ENCODE data around the gene ARAP3.
"Not testable (repeated sequence)": the region's sequence is repeated elsewhere in the genome, so short reads cannot be mapped to it uniquely, and the experiment has no call there.

Gene ARAP3

GRCh38 chr5:141681695-141682641 is at the start of gene ARAP3:
ARAP3 (minus strand) TSS chr5:141682230; CDS start chr5:141680486, 1,744 bp downstream.
- no peak for DNase-seq

GRCh38 chr5:141729387-141730006 is 47.5 kb upstream of the ARAP3 start:
- no peak for DNase-seq

- DNase-seq = no peak
These were observed 43.9 kb upstream of the ARAP3 start for GRCh38 chr5:141725891-141726290.

GRCh38 chr5:141725174-141725573 is 43.1 kb upstream of the ARAP3 start:
- not testable (repeated sequence) for DNase-seq

GRCh38 chr5:141722266-141722665 is 40.2 kb upstream of the ARAP3 start:
- DNase-seq = no peak

GRCh38 chr5:141717043-141717442 is 35.0 kb upstream of the ARAP3 start:
- DNase-seq = no peak

- DNase-seq = no peak
These were observed 34.4 kb upstream of the ARAP3 start for GRCh38 chr5:141716468-141716867.

GRCh38 chr5:141716009-141716408 is 34.0 kb upstream of the ARAP3 start:
- DNase-seq = peak; percentile 8

GRCh38 chr5:141715346-141715905 is 33.4 kb upstream of the ARAP3 start:
- DNase-seq = peak; percentile 33

GRCh38 chr5:141714542-141715310 is 32.7 kb upstream of the ARAP3 start:
- no peak for DNase-seq

- no peak for DNase-seq
These were observed 31.7 kb upstream of the ARAP3 start for GRCh38 chr5:141713616-141714309.

GRCh38 chr5:141711687-141712086 is 29.7 kb upstream of the ARAP3 start:
- no peak for DNase-seq

GRCh38 chr5:141709699-141710267 is 27.8 kb upstream of the ARAP3 start:
- DNase-seq = no peak

- DNase-seq = no peak
These were observed 26.0 kb upstream of the ARAP3 start for GRCh38 chr5:141708016-141708415.

- no peak for DNase-seq
These were observed 25.5 kb upstream of the ARAP3 start for GRCh38 chr5:141707510-141707909.

GRCh38 chr5:141706121-141706520 is 24.1 kb upstream of the ARAP3 start:
- no peak for DNase-seq

- DNase-seq = no peak
These were observed 23.4 kb upstream of the ARAP3 start for GRCh38 chr5:141705469-141705868.

- DNase-seq = no peak
These were observed 22.8 kb upstream of the ARAP3 start for GRCh38 chr5:141704782-141705297.

GRCh38 chr5:141703133-141703561 is 21.1 kb upstream of the ARAP3 start:
- no peak for DNase-seq

GRCh38 chr5:141701360-141702119 is 19.5 kb upstream of the ARAP3 start:
- DNase-seq = no peak

GRCh38 chr5:141697586-141697985 is 15.6 kb upstream of the ARAP3 start:
- no peak for DNase-seq

Measured in NCI-H1436 (cell line).